ENCODE data around the gene OPTC. TPM values are rescaled to one million over a fixed set of nuclear protein-coding genes. Genes with fewer than 3 reads are reported as not detected.
"Not testable (repeated sequence)": the region's sequence is repeated elsewhere in the genome, so short reads cannot be mapped to it uniquely, and the experiment has no call there.

The OPTC gene
- total RNA-seq, 2 donors from 2014 or later: not detected

DNA sequence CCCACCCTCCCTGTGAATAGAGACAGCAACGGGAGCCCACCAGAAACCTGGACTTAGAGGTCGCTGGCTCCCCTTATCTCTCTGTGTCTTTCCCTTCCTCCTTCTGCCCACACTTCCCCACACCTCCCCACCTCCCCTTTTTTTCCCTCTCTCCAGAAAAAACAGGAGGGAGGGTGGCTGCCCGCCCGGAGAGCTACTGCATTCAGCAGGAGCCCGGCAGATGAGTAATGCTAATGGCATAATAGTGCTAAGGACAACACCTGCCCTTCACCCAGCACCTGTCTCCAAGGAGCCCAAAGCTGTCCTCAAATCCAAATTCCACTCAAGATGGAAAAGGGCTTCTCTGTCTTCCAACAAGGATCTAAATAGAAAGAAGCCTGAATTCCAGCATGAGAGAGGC is 29.7 kb upstream of the OPTC start:
- no peak for DNase-seq
- intact Hi-C loops (cut with DNase I, micrococcal nuclease): no loop called here
- ATAC-seq: no peak

DNA sequence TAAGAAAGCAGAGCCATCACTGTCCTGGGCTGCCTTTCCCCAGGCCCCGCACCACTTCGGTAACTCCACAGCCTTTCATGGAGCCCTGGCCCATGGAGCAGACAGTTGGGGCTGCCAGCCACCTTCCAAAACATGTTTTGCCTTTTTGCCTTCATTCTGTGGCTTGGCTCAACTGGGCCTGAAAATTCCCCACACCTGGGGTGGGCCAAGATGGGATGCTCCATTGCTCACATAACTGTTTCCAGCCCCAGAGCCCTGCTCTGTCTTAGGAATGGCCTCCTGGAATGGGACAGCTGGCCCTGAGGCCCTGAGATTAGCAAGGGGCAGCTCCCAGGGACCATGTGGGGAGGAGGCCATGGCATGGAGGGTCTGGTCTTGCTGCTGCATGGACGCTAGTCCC is 29.2 kb upstream of the OPTC start:
- ATAC-seq: no peak
- intact Hi-C loops (cut with DNase I, micrococcal nuclease): no loop called here
- no peak for DNase-seq

DNA sequence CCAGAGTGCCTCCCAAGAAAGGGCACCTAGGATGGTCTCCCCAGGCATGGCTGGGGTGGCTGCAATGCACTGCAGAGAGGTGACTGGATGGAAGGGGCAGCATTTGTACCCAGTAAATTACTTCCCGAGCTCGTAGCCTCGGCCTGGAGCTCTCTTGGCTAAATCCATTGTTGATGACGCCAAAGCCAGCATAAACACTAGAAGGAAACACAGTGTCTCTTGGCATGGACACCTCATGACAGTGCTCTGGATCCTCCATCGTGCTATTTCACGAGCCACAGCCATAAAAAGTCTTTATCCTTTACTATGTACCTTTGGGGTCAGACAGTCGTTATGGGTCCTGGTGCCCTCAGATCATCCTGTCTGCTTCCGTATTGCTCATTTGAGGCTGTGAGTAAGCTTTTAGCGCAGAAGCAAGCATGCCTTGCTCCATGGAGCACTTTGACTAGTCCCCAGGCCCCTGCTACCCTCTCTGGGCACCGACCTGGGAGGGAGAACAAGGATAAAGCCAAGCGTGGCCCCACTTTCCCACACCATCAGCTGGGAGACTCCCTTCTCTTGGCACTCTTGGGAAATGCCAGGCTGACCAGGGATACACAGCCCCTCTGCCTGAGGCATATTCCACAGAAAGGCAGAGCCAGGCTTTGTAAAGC is 28.7 kb upstream of the OPTC start:
- ATAC-seq (no peak), DNase-seq (peak in 1 of 2 donors; percentile 75)
- intact Hi-C loops (cut with DNase I, micrococcal nuclease): no loop called here

GRCh38 chr1:203465948-203466347 is 28.0 kb upstream of the OPTC start:
- intact Hi-C loops (cut with DNase I, micrococcal nuclease): no loop called here
- ATAC-seq: no peak
- peak in 1 of 2 donors; percentile 63 for DNase-seq

GRCh38 chr1:203466906-203467549 is 26.9 kb upstream of the OPTC start:
- DNase-seq; ATAC-seq; intact Hi-C loops (cut with DNase I, micrococcal nuclease): not testable (repeated sequence)

GRCh38 chr1:203467550-203467921 is 26.4 kb upstream of the OPTC start:
- ATAC-seq: no peak
- DNase-seq: peak in 1 of 2 donors; percentile 60
- intact Hi-C loops (cut with DNase I, micrococcal nuclease): no loop called here

DNA sequence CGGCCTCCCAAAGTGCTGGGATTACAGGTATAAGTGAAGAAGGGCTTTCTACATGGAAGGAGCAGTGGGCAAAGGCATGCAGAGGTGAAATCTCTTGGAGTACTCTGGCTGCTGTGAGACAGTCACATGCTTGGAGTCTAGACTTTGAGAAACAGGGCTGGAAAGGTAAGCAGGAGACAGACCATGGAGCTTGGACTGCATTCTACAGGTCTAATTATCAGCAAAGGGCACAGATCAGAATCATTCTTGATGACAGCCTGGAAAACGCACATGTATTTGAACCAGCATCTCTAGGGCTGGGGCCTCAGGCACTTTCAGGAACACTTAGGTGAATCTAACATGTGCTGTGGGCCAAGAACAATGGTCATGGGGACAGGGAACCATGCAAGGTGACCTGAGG is 25.6 kb upstream of the OPTC start:
- intact Hi-C loops (cut with DNase I, micrococcal nuclease): no loop called here
- DNase-seq: no peak
- no peak for ATAC-seq

- intact Hi-C loops (cut with DNase I, micrococcal nuclease): no loop called here
- DNase-seq: no peak
- no peak for ATAC-seq
These were observed 23.7 kb upstream of the OPTC start for GRCh38 chr1:203470240-203470639.

DNA sequence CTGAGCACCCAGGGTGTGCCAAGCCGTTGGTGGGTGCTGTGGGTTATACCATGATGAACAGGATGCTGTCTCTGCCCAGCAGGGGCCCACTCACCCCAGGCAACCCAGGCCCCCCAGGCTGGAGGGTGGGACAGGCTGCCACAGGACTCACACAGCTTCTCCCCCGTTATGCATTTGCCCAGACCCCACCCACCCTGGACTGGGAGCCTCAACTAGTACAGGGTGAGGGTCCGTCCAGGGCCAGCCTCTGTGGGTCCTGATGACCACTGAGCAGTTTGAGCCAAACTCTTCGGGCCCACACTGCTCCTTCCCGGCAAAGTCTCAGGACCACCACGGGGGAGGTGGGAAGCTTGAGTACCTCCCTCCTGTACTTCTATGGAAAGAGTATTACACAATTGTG is 22.1 kb upstream of the OPTC start:
- ATAC-seq (no peak), DNase-seq (no peak)
- intact Hi-C loops (cut with DNase I, micrococcal nuclease): no loop called here

- intact Hi-C loops (cut with DNase I, micrococcal nuclease): no loop called here
- no peak for DNase-seq
- ATAC-seq: no peak
These were observed 20.7 kb upstream of the OPTC start for GRCh38 chr1:203473281-203473680.

DNA sequence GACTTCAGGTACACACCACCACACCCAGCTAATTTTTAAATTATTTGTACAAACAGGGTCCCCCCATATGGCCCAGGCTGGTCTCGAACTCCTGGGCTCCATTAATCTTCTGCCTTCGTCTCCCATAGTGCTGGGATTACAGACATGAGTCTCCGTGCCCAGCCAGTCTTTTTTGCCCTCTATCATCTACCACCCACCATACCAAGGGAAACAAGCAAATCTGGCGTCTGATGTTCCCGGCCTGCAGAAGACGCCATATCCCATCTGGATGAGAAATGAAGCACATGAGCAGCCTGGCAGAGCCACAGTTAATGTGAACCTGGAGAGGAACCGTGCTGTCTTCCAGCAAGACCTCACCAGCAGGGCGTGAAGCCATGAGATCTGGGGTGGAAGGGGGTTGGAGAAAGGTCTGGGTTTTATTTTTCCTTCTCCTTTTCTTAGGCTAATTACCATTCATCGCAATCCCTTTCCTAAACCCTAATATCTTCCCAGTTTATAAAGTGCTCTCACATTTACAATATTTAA is 20.1 kb upstream of the OPTC start:
- DNase-seq: no peak
- ATAC-seq: no peak
- intact Hi-C loops (cut with DNase I, micrococcal nuclease): no loop called here

- intact Hi-C loops (cut with DNase I, micrococcal nuclease): no loop called here
- DNase-seq (peak; percentile 29 to 62), ATAC-seq (peak; percentile 75)
These were observed 18.7 kb upstream of the OPTC start, which contains the start of gene PRELP for GRCh38 chr1:203475012-203475981. Gene PRELP, plus strand, starts transcription at chr1:203475806. Its CDS starts 7,379 bp downstream, at chr1:203483185.

GRCh38 chr1:203476216-203476814 is 17.6 kb upstream of the OPTC start:
- intact Hi-C loops (cut with DNase I, micrococcal nuclease): no loop called here
- no peak for ATAC-seq

GRCh38 chr1:203477748-203478147 is 16.2 kb upstream of the OPTC start:
- DNase-seq (no peak), ATAC-seq (no peak)
- intact Hi-C loops (cut with DNase I, micrococcal nuclease): no loop called here

More at GRCh38 chr1:203476216-203476814, 17.6 kb upstream of the OPTC start:
- no peak for DNase-seq

GRCh38 chr1:203478231-203478630 is 15.7 kb upstream of the OPTC start:
- DNase-seq (no peak), ATAC-seq (no peak)
- intact Hi-C loops (cut with DNase I, micrococcal nuclease): no loop called here

- no peak for ATAC-seq
- intact Hi-C loops (cut with DNase I, micrococcal nuclease): no loop called here
- no peak for DNase-seq
These were observed 15.0 kb upstream of the OPTC start for GRCh38 chr1:203478986-203479385.

- intact Hi-C loops (cut with DNase I, micrococcal nuclease): loop anchor here in 1 of 2 donors (5.0 kb wide), 1 partner anchor 207 kb away; no protein-coding TSS in a partner anchor
- DNase-seq: no peak
- no peak for ATAC-seq
These were observed 14.3 kb upstream of the OPTC start for GRCh38 chr1:203479646-203480045.

- DNase-seq (no peak), ATAC-seq (no peak)
- intact Hi-C loops (cut with DNase I, micrococcal nuclease): loop anchor here in 1 of 2 donors (5.0 kb wide), 1 partner anchor 208 kb away; no protein-coding TSS in a partner anchor
These were observed 13.9 kb upstream of the OPTC start for GRCh38 chr1:203480084-203480483.

All from left colon (tissue), 2 donors.